Endometrium (tissue), 2 donors: ENCODE results near the gene MAP3K1.

Experiments used
- FAIRE-seq: peaks from 2 replicates; lab custom pipeline; 2012; peaks lifted over from hg19 to GRCh38; lab: Jason Lieb, UNC
- donor health status: control.
- donor health status: control.

MAP3K1 gene

DNA sequence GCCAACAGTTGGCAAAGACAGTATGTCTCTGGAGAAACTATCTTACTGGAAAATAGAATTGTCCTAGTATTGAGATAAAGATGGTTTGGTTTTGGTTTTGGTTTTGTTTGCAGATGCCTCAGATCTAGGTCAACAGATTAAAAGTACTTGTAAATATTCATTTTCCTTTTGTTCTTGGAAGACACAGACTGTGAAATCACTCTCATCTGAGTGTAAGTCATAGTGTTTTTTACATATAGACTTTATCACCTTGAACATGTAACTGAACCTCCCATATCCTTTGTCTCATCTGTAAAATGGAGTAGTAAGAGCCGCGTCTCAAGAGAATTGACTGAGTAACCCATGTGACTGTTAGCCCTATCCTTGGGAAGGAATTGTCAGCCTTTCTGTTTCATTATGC is 34.3 kb downstream of the MAP3K1 start:
- no peak for FAIRE-seq

GRCh38 chr5:56850423-56850822 is 35.1 kb downstream of the MAP3K1 start:
- no peak for FAIRE-seq

- FAIRE-seq = no peak
Observed at GRCh38 chr5:56851258-56851941, 36.1 kb downstream of the MAP3K1 start.

GRCh38 chr5:56852228-56853000 is 37.1 kb downstream of the MAP3K1 start:
- FAIRE-seq = peak; percentile 26

- no peak for FAIRE-seq
Observed at GRCh38 chr5:56853698-56854097, 38.3 kb downstream of the MAP3K1 start.

- FAIRE-seq = no peak
Observed at GRCh38 chr5:56854920-56855319, 39.6 kb downstream of the MAP3K1 start.

GRCh38 chr5:56856541-56857178 is 41.3 kb downstream of the MAP3K1 start:
- FAIRE-seq = peak; percentile 69

DNA sequence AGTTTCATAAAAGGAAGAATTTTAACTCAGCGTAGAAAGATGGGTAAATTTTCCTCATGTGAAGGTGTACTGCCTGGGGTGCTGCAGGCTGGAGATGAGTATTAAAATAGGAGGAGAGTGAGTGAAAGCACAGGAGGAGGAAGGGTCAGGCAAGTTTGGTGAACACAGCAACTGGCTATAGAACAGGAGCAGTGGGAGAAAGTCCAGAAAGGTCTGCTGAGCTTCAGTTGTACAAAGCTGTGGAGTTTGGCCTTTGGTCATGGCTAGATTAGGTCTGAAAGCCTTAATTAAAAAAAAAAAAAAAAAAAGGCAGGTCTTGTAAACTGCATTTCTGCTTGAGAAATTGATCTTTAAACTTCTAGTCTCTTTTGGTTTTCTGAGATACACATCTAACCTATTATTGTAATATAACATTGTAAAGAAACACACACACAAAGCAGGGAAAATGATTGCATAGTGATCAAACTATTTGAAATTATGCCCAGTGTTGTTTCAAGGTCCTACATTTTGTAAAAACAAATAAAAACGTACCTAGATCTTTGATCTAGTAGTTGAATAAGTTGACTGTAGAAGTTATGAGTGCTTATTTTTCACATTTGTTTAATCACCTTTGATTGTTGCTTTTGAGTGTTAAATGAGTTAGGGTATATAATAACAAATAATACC is 43.6 kb downstream of the MAP3K1 start:
- FAIRE-seq = peak; percentile 15

- FAIRE-seq = no peak
Observed at GRCh38 chr5:56861893-56862485, 46.6 kb downstream of the MAP3K1 start.

DNA sequence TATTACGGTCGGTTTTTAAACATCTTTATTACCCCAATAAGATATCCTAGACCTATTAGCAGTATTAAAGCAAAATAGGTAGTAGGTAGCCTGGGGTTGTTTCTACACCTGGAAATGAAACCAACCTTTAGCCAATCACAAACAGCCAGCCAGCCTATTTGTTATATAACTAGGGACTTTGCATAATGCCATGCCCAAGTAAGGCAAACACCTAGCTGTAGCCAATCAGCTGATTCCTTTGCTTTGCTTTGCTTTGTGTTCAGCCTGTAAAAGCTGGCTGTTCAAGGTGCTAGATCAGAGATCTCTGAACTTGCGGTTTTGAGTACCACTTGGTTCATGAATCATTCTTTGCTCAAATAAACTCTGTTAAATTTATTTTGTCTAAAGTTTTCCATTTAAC is 47.6 kb downstream of the MAP3K1 start:
- FAIRE-seq = no peak

GRCh38 chr5:56871777-56872176 is 56.4 kb downstream of the MAP3K1 start:
- no peak for FAIRE-seq

DNA sequence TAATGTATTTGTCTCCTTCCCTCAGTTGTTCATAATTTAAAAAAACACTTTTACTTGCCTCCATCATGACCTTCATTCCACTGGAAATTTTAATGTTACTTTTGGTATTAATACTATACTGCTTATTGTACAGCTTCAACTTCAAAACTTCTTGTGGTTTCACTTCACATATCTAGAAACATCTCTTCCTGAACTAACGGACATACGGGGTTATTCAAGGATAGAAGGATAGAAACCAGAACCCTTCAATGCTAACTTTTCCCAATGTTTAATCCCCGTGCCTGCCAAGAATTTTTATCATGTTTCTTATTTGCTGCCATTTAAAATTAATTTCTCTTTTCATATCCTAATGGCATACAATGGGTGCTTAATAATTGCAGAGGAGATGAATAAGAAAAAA is 57.7 kb downstream of the MAP3K1 start:
- no peak for FAIRE-seq

- no peak for FAIRE-seq
Observed at GRCh38 chr5:56876327-56876726, 61.0 kb downstream of the MAP3K1 start.

- no peak for FAIRE-seq
Observed at GRCh38 chr5:56881571-56881970, 66.2 kb downstream of the MAP3K1 start.

DNA sequence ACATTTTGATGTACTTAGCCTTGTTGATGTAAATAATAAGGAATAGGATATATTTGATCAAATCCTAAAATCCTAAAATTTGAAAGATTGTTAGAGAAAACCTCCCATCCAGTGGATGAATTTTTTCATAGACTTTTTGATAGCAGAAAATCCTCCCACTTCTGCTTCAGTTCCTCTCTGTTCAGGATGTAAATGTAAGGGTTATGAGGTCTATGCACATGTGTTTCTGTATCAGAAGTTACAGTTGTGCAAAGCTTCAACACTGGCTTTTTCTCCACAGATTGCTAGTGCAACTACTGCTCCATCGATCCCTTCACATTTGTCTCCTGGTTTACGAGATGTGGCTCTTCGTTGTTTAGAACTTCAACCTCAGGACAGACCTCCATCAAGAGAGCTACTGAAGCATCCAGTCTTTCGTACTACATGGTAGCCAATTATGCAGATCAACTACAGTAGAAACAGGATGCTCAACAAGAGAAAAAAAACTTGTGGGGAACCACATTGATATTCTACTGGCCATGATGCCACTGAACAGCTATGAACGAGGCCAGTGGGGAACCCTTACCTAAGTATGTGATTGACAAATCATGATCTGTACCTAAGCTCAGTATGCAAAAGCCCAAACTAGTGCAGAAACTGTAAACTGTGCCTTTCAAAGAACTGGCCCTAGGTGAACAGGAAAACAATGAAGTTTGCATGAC is 78.1 kb downstream of the MAP3K1 start:
- FAIRE-seq = no peak

DNA sequence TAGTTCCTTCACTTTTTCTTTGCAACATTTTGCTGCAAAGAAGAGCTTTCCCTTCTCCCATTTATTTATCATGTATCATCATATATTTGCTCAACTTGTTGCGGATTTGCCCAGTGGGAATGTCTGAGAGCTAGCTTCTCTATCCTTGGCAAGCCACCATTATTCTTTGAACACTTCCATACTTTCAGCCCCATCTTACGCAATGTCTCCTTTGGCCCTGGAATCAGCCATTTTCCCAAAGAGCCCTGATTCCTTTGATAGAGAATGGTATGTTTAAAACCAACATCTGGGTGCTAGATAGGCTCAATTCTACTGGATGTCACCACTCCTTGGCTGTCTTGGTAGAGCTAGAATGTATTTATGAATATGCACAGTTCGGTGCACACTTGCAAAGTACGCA is 81.4 kb downstream of the MAP3K1 start:
- no peak for FAIRE-seq

- no peak for FAIRE-seq
Observed at GRCh38 chr5:56898213-56898612, 82.9 kb downstream of the MAP3K1 start.

DNA sequence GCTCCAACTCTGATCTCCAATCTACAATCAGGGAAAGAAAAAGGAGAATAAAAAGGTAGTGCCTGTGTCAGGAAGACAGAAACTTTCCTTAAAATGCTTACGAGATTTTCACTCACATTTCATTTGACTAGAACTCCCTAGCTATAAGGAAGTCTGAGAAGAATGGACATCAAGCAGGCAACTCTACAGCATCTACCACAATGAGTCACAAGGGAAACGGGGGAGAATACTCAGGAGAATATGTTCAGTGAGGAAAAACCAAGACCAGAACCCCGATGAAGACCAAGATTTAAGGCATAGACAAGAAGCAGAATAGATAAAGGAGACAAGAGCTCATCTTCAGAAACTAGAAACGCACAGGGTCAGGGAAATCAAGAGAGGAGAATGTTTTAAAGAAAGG is 85.0 kb downstream of the MAP3K1 start:
- no peak for FAIRE-seq

GRCh38 chr5:56900858-56901578 is 85.7 kb downstream of the MAP3K1 start:
- FAIRE-seq = no peak

DNA sequence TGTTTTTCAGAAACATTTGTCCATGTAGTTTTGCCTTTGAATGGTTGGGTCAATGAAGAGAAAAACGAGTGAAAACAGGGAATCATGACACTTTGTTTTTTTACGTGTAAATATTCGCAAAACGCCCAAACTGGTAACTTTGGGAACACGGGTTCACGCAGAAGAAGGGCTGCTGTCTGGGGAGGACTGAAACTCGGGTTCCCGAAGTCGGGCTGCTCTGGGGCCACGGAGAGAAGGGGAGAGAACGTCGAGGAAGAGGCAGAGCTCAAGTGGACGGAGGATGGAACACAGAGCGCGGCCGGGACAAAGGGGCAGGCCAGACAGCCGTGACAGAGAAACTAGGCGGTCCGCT is 93.6 kb downstream of the MAP3K1 start:
- no peak for FAIRE-seq
